HepG2 (cell line): ENCODE measurements around the gene UBR7. TPM values are rescaled to one million over a fixed set of nuclear protein-coding genes. Genes with fewer than 3 reads are reported as not detected.

Source experiments
- CREB1 ChIP-seq, 2 experiments: fragments of 450-650 bp in 1 of 2; IDR thresholded peaks; 2 replicates each; pipeline ENCODE4 v1.6.1; 2016 to 2017; ENCODE audit warnings: control low read depth in 1 of 2, mild to moderate bottlenecking in 1 of 2, missing compliant biosample characterization in 1 of 2, missing genetic modification characterization in 1 of 2
- FIP1L1 ChIP-seq: fragments of 200-400 bp; formaldehyde crosslinking; IDR thresholded peaks from 2 replicates; pipeline ENCODE4 v1.6.1; 2018; ENCODE audit warnings: low read depth, mild to moderate bottlenecking, low read length, moderate library complexity, borderline replicate concordance; ENCODE audit not compliant: insufficient read depth
- HDAC1 ChIP-seq: sonication (generic); formaldehyde crosslinking; IDR thresholded peaks from 2 replicates; pipeline ENCODE4 v1.5.1; 2020; ENCODE audit warnings: mild to moderate bottlenecking, missing genetic modification reagents
- KMT2A ChIP-seq: sonication (generic); formaldehyde crosslinking; IDR thresholded peaks from 2 replicates; pipeline ENCODE4 v1.4.0; 2020; ENCODE audit warnings: missing genetic modification reagents
- NFKB2 ChIP-seq: sonication (generic); formaldehyde crosslinking; IDR thresholded peaks from 2 replicates; pipeline ENCODE4 v1.4.0; 2020; ENCODE audit warnings: missing genetic modification reagents, borderline replicate concordance
- PHF21A ChIP-seq: sonication (generic); formaldehyde crosslinking; IDR thresholded peaks from 2 replicates; pipeline ENCODE4 v1.5.0; 2020; ENCODE audit warnings: mild to moderate bottlenecking, missing genetic modification reagents
- RBM39 ChIP-seq: fragments of 200-400 bp; formaldehyde crosslinking; IDR thresholded peaks from one replicate; pipeline ENCODE4 v1.6.1; 2018; ENCODE audit warnings: antibody characterized with exemption, mild to moderate bottlenecking, low read depth, low read length; ENCODE audit not compliant: poor library complexity, severe bottlenecking
- TAF1 ChIP-seq: sonication (generic); formaldehyde crosslinking; IDR thresholded peaks from 2 replicates; pipeline ENCODE4 v1.4.0; 2020; ENCODE audit warnings: missing genetic modification reagents
- TBP ChIP-seq: sonication (generic); formaldehyde crosslinking; IDR thresholded peaks from 2 replicates; pipeline ENCODE4 v1.5.0; 2020; ENCODE audit warnings: missing genetic modification reagents
- ZNF143 ChIP-seq: sonication (generic); formaldehyde crosslinking; IDR thresholded peaks from 2 replicates; pipeline ENCODE4 v1.4.0; 2020; ENCODE audit warnings: missing genetic modification reagents
- ZNF207 ChIP-seq: fragments of 450-650 bp; IDR thresholded peaks from 2 replicates; pipeline ENCODE4 v1.6.1; 2016; ENCODE audit warnings: antibody characterized with exemption, borderline replicate concordance
- ZNF292 ChIP-seq: sonication (generic); formaldehyde crosslinking; IDR thresholded peaks from 2 replicates; pipeline ENCODE4 v1.8.1; 2022; ENCODE audit warnings: mild to moderate bottlenecking, low read depth, missing genetic modification reagents, borderline replicate concordance
- ZNF776 ChIP-seq: sonication (generic); formaldehyde crosslinking; IDR thresholded peaks from 2 replicates; pipeline ENCODE4 v1.4.0; 2020; ENCODE audit warnings: mild to moderate bottlenecking, missing genetic modification reagents
- ZNF879 ChIP-seq: sonication (generic); formaldehyde crosslinking; IDR thresholded peaks from 2 replicates; pipeline ENCODE4 v1.8.1; 2023; ENCODE audit warnings: missing genetic modification reagents
- polyA plus RNA-seq, 8 experiments: library from polyadenylated mRNA; depleted of rRNA in 3 of 8; stranded (reverse) in 7 of 8; unstranded in 1 of 8; fragments of >200 nt; fragmentation: Illumina TruSeq in 4 of 8; extraction: Trizol in 4 of 8; gene quantifications; 2 replicates each; pipeline versions ENCODE4 v1.2.1 to v1.2.3, GENCODE V29; 2011 to 2016; ENCODE audit warnings: low read depth in 4 of 8, missing spikeins in 1 of 8, mixed read lengths in 1 of 8; ENCODE audit not compliant: insufficient read depth in 1 of 8
- total RNA-seq, 5 experiments: library from RNA; depleted of rRNA; stranded (reverse); fragments of >200 nt; fragmentation: Illumina TruSeq; extraction: Trizol; gene quantifications; 2 replicates each; pipeline ENCODE4 v1.2.3, GENCODE V29; 2016; ENCODE audit warnings: low read depth in 1 of 5
- TF ChIP-seq, protein P1 (sequence below): sonication (generic); formaldehyde crosslinking; IDR thresholded peaks from 2 replicates; pipeline ENCODE4 v1.5.1; 2020; ENCODE audit warnings: missing genetic modification reagents, mild to moderate bottlenecking, borderline replicate concordance
- TF ChIP-seq, protein P2 (sequence below): fragments of 450-650 bp; IDR thresholded peaks from 2 replicates; pipeline ENCODE4 v1.6.1; 2017
- TF ChIP-seq, protein P3 (sequence below): sonication (generic); formaldehyde crosslinking; IDR thresholded peaks from 2 replicates; pipeline ENCODE4 v1.4.0; 2020; ENCODE audit warnings: missing genetic modification reagents
- TF ChIP-seq, protein P4 (sequence below): sonication (generic); formaldehyde crosslinking; IDR thresholded peaks from 2 replicates; pipeline ENCODE4 v1.8.1; 2023; ENCODE audit warnings: mild to moderate bottlenecking, missing genetic modification reagents, borderline replicate concordance
- TF ChIP-seq, protein P5 (sequence below): sonication (generic); formaldehyde crosslinking; IDR thresholded peaks from 2 replicates; pipeline ENCODE4 v1.4.0; 2020; ENCODE audit warnings: missing genetic modification reagents, borderline replicate concordance
- TF ChIP-seq, protein P6 (sequence below): sonication (generic); formaldehyde crosslinking; conservative IDR thresholded peaks from 2 replicates; pipeline ENCODE4 v1.4.0; 2020; ENCODE audit warnings: missing genetic modification reagents

The UBR7 gene
- total and polyA plus RNA-seq, 2 of the 13 experiments (the other 11 are each of a cell fraction or from before 2014, with no cell fraction given), result 11.0 to 19.7 TPM

DNA sequence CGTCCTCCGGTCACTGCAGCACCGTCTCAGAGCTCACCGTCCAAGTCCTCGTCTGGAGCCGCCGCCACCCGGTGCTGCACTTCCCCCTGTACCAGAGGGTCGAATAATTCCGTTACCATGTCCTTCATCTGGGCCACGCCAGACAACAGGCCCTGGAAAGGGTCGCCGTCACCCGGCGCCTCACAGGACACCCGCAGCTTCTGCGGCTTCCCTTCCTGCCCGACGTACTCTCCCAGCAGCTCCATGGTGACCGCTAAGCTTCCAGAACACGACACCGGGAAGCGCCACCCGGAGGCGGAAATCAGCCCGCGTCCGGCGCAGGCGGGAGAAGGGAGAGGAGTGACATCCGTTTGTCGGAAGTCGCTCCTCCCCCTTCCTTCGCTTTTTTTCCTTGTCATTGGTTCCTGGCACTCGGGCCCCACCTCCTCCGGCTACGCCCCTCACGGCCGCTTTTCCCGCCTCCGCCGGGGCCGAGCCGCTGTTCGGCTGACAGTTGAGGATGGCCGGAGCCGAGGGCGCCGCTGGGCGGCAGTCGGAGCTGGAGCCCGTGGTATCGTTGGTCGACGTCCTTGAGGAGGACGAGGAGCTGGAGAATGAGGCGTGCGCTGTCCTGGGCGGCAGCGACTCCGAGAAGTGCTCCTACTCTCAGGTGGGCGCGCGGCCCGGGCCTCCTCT is at the start of gene UBR7, which contains the start of gene GON7 (continued):
- peak; percentile 58; the same call in 1 of the 2 replicates for TF ChIP-seq ZNF143
- TF ChIP-seq KMT2A, result peak; percentile 95
- TF ChIP-seq, protein P1, sequence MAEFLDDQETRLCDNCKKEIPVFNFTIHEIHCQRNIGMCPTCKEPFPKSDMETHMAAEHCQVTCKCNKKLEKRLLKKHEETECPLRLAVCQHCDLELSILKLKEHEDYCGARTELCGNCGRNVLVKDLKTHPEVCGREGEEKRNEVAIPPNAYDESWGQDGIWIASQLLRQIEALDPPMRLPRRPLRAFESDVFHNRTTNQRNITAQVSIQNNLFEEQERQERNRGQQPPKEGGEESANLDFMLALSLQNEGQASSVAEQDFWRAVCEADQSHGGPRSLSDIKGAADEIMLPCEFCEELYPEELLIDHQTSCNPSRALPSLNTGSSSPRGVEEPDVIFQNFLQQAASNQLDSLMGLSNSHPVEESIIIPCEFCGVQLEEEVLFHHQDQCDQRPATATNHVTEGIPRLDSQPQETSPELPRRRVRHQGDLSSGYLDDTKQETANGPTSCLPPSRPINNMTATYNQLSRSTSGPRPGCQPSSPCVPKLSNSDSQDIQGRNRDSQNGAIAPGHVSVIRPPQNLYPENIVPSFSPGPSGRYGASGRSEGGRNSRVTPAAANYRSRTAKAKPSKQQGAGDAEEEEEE (CRISPR knock-in tag), result no peak; the same call in 1 of the 2 replicates
- TF ChIP-seq, protein P2, sequence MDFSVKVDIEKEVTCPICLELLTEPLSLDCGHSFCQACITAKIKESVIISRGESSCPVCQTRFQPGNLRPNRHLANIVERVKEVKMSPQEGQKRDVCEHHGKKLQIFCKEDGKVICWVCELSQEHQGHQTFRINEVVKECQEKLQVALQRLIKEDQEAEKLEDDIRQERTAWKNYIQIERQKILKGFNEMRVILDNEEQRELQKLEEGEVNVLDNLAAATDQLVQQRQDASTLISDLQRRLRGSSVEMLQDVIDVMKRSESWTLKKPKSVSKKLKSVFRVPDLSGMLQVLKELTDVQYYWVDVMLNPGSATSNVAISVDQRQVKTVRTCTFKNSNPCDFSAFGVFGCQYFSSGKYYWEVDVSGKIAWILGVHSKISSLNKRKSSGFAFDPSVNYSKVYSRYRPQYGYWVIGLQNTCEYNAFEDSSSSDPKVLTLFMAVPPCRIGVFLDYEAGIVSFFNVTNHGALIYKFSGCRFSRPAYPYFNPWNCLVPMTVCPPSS, result no peak
- TF ChIP-seq ZNF207, result no peak
- TF ChIP-seq ZNF776, result peak; percentile 77; the same call in 1 of the 2 replicates
- peak; percentile 15; the same call in 1 of the 2 replicates for TF ChIP-seq FIP1L1
- no peak for TF ChIP-seq ZNF879 (CRISPR knock-in tag)
- TF ChIP-seq CREB1 (IDR thresholded peaks at IDR 0.05), result peak; percentile 83
- TF ChIP-seq CREB1 (CRISPR knock-in tag; IDR thresholded peaks at IDR 0.05), result peak; percentile 85
- TF ChIP-seq, protein P3, sequence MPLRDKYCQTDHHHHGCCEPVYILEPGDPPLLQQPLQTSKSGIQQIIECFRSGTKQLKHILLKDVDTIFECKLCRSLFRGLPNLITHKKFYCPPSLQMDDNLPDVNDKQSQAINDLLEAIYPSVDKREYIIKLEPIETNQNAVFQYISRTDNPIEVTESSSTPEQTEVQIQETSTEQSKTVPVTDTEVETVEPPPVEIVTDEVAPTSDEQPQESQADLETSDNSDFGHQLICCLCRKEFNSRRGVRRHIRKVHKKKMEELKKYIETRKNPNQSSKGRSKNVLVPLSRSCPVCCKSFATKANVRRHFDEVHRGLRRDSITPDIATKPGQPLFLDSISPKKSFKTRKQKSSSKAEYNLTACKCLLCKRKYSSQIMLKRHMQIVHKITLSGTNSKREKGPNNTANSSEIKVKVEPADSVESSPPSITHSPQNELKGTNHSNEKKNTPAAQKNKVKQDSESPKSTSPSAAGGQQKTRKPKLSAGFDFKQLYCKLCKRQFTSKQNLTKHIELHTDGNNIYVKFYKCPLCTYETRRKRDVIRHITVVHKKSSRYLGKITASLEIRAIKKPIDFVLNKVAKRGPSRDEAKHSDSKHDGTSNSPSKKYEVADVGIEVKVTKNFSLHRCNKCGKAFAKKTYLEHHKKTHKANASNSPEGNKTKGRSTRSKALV (CRISPR knock-in tag), result no peak
- TF ChIP-seq, protein P4, sequence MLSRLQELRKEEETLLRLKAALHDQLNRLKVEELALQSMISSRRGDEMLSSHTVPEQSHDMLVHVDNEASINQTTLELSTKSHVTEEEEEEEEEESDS, result no peak; the same call in 1 of the 2 replicates
- TF ChIP-seq ZNF292 (CRISPR knock-in tag), result no peak; the same call in 1 of the 2 replicates
- TF ChIP-seq, protein P5, sequence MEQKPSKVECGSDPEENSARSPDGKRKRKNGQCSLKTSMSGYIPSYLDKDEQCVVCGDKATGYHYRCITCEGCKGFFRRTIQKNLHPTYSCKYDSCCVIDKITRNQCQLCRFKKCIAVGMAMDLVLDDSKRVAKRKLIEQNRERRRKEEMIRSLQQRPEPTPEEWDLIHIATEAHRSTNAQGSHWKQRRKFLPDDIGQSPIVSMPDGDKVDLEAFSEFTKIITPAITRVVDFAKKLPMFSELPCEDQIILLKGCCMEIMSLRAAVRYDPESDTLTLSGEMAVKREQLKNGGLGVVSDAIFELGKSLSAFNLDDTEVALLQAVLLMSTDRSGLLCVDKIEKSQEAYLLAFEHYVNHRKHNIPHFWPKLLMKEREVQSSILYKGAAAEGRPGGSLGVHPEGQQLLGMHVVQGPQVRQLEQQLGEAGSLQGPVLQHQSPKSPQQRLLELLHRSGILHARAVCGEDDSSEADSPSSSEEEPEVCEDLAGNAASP (CRISPR knock-in tag), result no peak; the same call in 1 of the 2 replicates
- no peak for TF ChIP-seq TBP (CRISPR knock-in tag)
- TF ChIP-seq, protein P6, sequence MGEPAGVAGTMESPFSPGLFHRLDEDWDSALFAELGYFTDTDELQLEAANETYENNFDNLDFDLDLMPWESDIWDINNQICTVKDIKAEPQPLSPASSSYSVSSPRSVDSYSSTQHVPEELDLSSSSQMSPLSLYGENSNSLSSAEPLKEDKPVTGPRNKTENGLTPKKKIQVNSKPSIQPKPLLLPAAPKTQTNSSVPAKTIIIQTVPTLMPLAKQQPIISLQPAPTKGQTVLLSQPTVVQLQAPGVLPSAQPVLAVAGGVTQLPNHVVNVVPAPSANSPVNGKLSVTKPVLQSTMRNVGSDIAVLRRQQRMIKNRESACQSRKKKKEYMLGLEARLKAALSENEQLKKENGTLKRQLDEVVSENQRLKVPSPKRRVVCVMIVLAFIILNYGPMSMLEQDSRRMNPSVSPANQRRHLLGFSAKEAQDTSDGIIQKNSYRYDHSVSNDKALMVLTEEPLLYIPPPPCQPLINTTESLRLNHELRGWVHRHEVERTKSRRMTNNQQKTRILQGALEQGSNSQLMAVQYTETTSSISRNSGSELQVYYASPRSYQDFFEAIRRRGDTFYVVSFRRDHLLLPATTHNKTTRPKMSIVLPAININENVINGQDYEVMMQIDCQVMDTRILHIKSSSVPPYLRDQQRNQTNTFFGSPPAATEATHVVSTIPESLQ (CRISPR knock-in tag), result no peak
- peak; percentile 86 for TF ChIP-seq TAF1
- TF ChIP-seq RBM39, result peak; percentile 39
- peak; percentile 95 for TF ChIP-seq HDAC1 (CRISPR knock-in tag)
- TF ChIP-seq NFKB2 (CRISPR knock-in tag), result peak; percentile 91; the same call in 1 of the 2 replicates
- peak; percentile 13 for TF ChIP-seq PHF21A
